NCI-H2196 (cell line): ENCODE data around the gene ARHGAP45.
A peak's percentile ranks its signal among the peaks of the same experiment; 100 is the strongest.

ENCODE experiments used
- DNase-seq: peaks from one replicate; lab custom pipeline; 2025; ENCODE audit not compliant: unreplicated experiment; lab: John Stamatoyannopoulos, UW

Gene ARHGAP45

DNA sequence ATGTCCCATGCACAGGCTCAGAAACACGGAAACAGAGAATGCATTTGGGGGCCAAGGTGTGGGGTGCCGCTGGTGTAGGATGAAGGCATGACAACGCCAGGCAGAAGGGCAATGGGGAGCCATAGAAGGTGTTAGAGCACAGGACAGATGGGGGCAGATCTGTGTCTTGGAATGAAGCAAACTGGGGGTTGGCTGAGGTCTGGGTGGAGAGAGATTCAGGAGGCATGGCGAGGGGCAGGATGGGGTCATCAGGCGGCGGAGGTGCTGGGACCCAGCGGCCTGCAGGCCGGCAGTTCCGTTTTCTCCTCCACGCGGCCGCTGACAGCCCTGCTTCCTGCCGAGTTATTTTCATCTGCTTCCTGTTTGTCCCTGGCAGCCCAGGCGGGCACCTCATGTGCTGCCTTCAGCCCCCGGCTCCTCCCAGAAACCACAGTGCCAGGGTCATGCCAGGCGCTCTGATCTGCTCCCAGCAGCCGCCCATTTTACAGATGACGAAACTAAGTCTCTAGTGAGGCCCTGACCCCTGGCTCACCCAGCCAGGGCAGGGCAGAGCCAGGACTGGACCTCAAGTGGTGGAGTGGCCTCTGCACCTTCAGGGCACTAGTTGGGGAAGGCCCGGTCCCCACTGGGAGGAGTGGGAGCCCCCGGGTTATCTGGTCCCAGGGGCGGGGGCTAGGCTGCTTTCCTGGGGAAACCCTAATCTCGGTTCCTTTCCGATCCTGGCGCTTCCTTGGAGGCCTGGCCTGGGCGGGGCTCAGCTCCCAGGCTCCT lies 2.2 kb downstream of the ARHGAP45 start:
- DNase-seq, result no peak

DNA sequence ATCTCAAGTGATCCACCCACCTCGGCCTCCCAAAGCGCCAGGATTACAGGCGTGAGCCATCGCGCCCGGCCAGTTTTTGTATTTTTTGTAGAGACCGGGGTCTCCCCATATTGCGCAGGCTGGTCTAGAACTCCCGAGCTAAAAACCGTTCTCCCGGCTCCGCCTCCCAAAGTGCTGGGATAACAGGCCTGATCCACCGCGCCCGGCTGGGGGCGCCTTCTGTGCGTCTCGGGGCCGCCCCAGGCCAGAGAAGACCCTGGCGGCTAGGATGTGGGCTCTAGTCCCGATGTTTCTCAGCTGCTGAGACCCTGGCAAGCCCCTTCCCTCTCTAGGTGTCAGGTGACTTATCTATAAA lies 3.6 kb downstream of the ARHGAP45 start:
- no peak for DNase-seq

DNA sequence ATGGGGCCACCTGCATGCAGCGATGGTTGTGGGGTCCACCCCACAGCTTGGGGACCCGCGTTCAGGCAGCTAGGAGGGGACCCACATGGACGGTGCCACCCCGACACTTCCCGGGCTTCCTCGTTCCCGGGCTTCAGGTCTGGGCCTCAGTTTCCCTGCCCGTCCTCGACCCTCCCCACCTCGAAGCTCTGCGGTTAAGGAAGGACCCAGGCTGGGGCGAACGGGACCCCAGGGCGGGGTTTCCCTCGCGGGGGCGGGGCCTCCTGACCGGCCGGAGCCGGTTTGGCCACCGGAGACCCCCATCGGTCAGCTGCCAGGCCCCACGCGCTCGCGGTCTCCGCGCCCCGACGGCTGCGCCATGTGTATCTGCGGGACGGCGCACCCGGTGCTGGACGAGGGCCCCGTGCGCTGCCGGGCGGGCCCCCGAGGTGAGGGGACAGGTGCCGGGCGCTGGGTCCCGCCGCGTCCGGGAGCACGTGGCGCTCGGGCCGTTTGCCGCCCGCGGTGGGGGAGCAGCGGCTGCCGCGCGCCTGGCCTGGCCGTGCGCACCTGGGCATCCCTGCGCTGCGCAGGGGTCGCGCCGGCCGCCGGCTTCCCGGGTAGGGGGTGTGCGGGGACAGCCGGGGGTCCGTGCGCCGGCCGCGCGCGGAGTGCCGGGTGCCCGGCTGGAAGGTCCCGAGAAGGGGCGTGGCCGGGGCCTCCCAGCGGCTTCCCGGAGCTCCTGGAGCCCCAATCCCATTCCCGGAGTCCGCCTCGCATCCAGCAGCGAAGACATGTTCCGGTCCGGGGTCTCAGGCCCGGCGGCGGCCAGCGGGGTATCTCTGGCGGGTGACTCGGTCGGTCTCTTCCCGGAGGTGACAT lies 4.2 kb downstream of the ARHGAP45 start:
- DNase-seq, result no peak

DNA sequence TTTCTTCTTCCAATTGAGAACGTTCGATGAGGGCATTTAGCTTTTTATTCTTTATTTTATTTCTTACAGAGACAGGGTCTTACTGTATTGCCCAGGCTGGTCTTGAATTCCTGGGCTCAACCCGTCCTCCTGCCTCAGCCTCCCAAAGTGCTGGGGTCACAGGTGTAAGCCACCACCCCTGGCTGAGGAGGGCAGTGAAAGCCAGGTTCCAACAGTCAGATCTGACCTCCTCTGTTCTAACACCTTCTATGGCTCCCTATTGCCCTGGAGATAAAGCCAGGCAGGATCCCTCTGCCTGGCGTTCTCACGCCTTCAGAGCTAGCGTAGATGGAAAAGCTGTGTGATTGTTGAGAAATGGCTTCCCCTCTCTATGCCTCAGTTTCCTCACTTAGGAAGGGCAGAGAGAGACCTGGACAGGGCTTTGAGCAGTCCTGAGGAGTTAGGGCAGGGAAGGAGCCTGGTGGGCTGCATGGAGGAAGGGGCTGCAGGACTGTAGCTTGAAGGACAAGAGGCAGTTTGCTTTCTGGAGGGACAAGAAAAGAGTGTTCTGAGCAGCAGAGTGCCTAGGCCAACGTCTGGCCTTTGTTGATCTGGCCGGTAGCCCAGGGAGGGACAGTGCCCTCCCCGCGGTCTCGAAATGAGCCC lies 5.5 kb downstream of the ARHGAP45 start:
- no peak for DNase-seq

DNA sequence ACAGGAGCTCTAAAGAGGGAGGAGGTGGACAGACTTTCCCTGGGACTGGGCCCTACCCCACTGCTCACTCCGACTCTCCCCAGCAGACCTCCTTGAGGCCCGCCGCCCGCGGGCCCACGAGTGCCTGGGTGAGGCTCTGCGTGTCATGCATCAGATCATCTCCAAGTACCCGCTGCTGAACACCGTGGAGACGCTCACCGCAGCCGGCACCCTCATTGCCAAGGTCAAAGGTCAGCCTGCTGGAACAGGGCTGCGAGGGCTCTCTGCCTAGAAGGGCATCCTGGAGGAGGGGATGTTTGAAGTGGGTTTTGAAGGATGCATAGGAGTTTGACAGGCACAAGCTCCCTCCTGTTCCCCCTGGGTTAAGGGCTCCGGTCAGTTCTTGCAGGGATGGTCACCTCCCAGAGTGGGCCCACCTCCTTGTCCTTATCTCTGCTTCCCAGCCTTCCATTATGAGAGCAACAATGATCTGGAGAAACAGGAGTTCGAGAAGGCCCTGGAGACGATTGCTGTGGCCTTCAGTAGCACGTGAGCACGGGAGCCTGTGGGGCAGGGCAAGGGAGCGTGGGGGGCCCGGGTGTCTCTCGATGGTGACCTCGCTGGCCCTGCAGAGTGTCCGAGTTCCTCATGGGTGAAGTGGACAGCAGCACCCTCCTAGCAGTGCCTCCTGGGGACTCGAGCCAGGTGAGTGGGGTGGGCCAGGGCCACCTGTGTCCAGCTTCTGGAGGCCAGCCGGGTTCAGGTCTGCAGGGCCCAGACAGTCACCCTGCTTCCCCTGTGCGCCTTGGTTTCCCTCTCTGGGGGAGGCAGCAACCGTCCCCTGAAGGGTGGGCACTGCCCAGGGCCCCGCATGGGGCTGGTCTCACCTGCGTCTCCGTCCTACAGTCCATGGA lies 6.3 kb downstream of the ARHGAP45 start:
- DNase-seq, result no peak

DNA sequence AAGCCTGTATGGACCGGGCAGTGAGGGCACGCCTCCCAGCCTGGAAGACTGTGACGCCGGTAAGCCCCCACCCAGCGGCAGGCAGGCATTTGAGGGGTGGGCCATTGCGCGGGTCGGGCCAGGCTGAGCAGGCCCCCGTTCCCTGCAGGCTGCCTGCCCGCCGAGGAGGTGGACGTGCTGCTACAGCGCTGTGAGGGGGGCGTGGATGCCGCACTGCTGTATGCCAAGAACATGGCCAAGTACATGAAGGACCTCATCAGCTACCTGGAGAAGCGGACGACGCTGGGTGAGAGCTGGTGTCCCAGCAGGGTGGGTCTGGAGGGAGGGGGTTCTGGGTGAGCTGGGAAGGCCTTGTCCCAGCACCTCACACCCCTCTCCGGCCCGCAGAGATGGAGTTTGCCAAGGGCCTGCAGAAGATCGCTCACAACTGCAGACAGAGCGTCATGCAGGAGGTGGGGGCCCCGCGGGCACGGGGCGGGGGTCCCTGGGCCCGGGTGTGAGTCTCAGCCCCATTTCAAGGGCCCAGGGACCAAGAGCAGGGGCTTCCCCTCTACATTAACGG lies 7.1 kb downstream of the ARHGAP45 start:
- no peak for DNase-seq

DNA sequence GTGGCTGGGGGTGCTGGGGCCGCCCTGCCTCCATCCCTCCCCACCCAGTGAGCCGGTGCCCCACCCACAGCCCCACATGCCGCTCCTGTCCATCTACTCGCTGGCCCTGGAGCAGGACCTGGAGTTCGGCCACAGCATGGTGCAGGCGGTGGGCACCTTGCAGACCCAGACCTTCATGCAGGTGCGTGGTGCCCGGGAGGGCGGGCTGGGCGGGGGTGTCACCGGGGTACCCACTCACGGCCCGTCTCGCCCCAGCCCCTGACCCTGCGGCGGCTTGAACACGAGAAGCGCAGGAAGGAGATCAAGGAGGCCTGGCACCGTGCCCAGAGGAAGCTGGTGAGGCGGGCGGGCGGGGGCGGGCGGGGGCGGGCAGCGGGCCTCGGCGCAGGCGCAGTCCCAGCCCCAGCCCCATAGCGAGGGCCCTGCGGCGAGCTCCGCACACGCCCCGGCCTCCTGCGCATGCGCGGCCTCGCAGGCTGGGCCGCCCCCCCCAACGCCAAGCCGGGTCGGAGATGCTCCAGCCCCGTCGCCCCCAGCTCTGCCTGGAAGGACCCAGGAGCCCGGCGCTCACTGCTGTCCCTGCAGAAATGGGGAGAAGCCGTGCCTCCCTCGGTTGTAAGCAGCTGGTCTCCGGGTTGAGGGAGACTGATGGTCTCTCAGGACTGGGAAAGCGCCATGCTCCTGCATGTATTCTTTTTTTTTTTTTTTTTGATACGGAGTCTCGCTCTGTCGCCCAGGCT lies 7.7 kb downstream of the ARHGAP45 start:
- peak; percentile 94 for DNase-seq

DNA sequence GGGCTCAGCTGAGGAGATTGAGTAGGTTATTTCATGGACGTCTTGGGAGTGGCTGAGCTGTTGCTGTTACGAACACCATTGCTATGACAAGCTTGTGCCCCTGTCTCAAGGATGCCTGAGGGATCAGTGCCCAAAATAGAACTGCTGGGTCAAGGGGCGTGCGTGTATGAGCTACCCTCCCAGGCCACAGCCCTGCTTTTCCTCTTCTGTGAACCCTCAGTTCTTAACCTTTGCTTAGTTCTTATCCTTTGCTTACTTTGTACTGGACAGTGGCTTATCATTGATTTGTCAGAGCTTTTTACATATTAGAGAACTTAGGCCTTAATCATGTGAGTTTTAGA lies 9.0 kb downstream of the ARHGAP45 start:
- DNase-seq, result no peak

DNA sequence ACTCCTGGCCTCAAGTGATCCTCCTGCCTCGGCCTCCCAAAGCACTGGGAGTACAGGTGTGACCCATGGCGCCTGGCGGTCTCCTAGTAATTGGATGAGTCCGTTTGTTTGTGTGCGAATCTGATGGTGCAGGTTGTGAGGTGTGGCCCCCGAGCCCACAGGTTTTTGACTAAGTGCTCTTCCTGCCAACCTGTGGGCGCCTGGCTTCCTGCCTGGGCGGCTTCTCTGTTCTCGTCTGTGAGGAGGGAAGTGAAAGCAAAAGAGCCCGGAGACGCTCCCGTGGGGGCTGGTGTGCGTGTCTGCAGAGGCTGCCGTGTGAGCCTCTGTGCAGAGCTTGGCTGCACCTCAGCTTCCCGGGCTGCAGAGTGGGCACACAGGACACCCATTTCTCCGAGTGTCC lies 10.0 kb downstream of the ARHGAP45 start:
- DNase-seq, result peak; percentile 45

DNA sequence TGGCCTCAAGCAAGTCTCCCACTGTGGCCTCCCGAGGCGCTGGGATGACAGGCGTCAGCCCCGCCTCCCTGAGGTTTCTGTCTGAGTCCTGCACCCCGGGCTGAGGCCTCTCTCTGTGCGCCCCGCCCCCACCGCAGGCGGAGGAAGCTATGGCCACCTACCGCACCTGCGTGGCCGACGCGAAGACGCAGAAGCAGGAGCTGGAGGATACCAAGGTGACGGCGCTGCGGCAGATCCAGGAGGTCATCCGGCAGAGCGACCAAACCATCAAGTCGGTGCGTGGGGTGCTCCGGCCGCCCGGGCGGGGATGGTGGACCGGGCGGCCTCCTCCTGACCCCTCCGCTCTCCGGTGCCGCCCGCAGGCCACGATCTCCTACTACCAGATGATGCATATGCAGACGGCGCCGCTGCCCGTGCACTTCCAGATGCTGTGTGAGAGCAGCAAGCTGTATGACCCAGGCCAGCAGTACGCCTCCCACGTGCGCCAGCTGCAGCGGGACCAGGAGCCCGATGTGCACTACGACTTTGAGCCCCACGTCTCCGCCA lies 12.7 kb downstream of the ARHGAP45 start:
- no peak for DNase-seq

DNA sequence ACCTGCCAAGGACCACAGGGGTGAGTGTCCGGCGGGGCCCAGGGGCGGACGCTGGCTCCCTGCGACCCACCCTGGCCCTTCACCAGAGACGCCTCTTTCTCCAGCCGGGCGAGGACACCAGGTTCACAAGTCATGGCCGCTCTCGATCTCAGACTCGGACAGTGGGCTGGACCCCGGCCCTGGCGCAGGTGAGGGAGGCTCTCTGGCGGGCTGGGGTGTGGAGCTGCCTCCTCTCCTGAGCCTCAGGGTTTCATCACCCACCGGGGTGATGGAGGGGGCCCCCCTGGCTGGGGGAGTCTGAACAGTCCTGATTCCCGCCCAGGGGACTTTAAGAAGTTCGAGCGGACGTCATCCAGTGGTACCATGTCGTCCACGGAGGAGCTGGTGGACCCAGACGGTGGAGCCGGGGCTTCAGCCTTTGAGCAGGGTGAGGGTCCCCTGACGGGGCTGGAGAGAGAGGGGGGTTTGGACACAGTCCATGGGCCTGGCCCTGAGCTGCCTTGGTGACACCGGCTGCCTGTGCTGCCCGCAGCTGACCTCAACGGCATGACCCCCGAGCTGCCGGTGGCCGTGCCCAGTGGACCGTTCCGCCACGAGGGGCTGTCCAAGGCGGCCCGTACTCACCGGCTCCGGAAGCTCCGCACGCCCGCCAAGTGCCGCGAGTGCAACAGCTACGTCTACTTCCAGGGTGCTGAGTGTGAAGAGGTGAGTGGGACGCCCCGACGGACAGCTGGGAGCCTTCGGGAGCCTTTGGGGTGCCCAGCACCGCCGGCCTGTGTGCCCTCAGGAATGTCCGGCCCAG lies 13.6 kb downstream of the ARHGAP45 start:
- DNase-seq, result no peak

DNA sequence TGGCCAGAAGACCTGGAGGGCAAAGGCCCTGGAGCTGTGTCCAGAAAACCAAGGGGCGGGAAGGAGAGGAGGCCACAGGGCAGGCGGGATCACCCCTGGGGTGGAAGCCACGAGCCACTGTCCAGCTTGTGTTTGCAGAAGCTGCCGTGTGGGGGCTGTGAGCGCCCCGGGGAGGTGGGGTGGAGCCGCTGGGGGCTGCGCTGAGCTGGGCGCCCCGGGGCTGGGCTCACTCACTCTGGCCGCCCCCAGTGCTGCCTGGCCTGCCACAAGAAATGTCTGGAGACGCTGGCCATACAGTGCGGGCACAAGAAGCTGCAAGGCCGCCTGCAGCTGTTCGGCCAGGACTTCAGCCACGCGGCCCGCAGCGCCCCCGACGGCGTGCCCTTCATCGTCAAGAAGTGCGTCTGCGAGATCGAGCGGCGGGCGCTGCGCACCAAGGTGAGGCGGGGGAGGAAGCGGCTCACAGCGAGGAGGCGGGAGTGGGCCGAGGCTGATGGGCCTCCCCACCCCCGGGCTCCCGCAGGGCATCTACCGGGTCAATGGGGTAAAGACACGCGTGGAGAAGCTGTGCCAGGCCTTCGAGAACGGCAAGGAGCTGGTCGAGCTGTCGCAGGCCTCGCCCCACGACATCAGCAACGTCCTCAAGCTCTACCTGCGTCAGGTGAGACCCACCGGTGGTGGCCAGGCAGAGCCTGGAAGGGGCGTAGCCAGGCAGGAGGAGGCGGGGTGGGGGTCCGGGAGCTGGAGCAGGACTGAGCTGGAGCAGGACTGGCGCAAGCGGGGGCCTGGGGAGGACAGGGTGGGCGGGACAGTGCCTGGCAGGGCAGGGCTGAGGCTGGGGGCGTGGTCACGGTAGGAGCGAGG lies 14.6 kb downstream of the ARHGAP45 start:
- no peak for DNase-seq

DNA sequence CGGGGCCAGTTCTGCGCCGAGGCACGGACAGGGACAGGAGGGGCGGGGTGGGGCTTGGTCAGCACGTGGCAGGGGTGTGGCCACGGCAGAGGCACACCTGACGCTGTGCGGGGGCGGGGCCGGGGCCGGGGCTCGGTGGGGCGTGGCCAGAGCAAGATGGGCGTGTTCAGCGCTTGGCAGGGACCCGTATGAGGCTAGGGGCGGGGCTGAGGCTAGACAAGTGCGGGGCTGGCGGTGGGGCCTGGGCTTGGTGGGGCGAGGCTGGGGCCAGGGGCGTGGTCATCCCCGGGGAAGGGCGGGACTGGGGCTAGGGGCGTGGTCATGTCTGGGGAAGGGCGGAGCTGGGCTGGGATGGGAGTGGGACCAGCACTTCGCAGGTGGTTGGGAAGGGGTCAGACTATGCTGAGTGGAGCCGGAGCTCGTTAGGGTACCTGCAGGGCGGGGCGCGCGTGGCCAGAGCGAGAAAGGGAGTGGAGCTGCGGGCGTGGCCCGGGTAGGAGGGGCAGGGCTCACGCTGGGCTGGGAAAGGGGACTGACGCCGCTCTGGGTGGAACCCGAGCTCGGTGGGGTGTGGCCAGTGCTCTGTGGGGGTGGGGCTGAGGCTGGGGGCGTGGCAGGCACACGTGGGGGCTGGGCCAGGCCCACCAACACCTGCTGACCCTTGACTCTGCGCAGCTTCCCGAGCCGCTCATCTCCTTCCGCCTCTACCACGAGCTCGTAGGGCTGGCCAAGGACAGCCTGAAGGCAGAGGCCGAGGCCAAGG lies 15.4 kb downstream of the ARHGAP45 start:
- DNase-seq, result peak; percentile 97

DNA sequence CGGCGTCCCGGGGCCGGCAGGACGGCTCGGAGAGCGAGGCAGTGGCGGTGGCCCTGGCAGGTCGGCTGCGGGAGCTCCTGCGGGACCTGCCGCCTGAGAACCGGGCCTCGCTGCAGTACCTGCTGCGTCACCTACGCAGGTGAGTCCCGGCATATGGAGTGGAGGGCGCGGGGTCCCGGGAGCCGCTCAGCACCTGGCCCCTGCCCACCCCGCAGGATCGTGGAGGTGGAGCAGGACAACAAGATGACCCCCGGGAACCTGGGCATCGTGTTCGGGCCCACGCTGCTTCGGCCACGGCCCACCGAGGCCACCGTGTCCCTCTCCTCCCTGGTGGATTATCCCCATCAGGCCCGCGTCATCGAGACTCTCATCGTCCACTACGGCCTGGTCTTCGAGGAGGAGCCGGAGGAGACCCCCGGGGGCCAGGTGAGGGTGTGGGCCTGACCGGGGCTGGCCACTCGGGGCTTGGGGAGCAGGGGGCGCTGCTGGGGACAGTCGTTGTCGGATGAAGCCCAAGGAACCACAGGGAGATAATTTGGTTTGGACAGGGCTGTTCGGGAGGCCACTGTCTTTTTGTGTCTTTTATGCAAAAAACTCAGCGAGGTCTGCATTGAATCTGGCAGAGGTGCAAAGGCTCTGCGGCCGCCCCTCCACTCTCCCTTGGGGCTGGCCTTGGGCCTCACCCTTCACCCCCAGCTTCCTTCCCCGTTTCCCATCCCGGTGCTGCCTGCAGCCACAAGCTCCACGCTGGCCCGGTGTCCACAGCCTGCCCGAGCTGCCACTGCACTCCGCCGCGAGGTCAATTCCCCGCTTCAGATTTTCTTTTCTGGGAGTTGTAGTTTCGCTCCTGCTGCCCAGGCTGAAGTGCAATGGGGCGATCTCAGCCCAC lies 16.2 kb downstream of the ARHGAP45 start:
- no peak for DNase-seq

DNA sequence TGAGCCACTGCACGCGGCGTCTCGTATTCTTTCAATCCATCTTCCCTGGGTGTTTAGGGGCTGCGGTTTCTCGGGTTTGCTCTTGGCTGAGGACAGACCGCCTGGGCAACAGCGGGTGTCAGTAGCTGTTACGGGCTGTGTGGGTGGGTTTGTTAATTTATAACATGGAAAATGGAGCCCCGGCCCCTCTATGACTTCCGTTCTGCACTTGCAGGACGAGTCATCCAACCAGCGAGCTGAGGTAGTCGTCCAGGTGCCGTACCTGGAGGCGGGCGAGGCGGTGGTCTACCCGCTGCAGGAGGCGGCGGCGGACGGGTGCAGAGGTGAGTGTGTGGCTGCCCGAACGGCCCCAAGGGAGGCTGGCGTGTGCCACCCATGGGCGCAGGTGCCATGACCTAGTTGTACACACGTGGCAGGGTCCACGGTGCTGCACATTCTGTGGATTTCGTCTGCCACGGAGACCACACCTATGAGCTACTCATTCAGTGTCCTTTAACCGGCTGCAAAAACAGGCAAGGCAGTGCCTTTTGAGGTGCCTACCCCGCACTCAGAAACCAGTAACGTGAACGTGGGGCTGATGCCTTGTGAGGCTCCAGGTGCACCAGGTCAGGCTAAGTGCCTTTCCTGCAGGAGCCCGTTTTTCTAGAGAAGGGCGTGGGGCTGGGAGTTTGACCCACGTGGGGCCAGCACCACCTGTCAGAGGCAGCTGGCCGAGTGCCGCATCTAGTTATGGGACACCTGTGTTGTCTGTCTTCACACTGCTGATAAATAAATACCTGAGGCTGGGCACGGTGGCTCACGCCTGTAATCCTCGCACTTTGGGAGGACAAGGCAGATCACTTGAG lies 17.3 kb downstream of the ARHGAP45 start:
- no peak for DNase-seq
